A549 (cell line): ENCODE data around the gene ZNF586.

Experiments
- BHLHE40 ChIP-seq: IDR thresholded peaks from 2 replicates; pipeline ENCODE4 v1.6.1; 2012; ENCODE audit warnings: low read depth, low read length, inconsistent platforms
- CHD4 ChIP-seq: fragments of 200-600 bp; sonication (generic); IDR thresholded peaks from 2 replicates; pipeline ENCODE4 v1.6.1; 2016; ENCODE audit warnings: antibody characterized with exemption, mild to moderate bottlenecking, borderline replicate concordance
- CTCF ChIP-seq: fragments of >200 bp; sonication (Bioruptor Twin); formaldehyde crosslinking; IDR thresholded peaks from 3 replicates; pipeline ENCODE4 v1.5.1; 2016
- EP300 ChIP-seq, 2 experiments: fragments of >200 bp; sonication (Bioruptor Twin); formaldehyde crosslinking; IDR thresholded peaks; 2 replicates in 1 of 2; 3 replicates in 1 of 2; pipeline ENCODE4 v1.6.1; 2016 to 2017
- POLR2A ChIP-seq: IDR thresholded peaks from 2 replicates; pipeline ENCODE4 v1.6.1; 2012; ENCODE audit warnings: mild to moderate bottlenecking, low read length
- RAD21 ChIP-seq, 2 experiments: fragments of >200 bp in 1 of 2; sonication (Bioruptor Twin) in 1 of 2; formaldehyde crosslinking in 1 of 2; IDR thresholded peaks in 1 of 2; conservative IDR thresholded peaks in 1 of 2; 2 replicates in 1 of 2; 3 replicates in 1 of 2; pipeline ENCODE4 v1.6.1; 2012 to 2018; ENCODE audit warnings: inconsistent platforms in 1 of 2
- RCOR1 ChIP-seq: fragments of 150-350 bp; IDR thresholded peaks from 2 replicates; pipeline ENCODE4 v1.6.1; 2014; ENCODE audit warnings: antibody characterized with exemption, low read length, low read depth
- SMC3 ChIP-seq: fragments of >200 bp; sonication (Bioruptor Twin); formaldehyde crosslinking; IDR thresholded peaks from 3 replicates; pipeline ENCODE4 v1.6.1; 2018; ENCODE audit warnings: inconsistent platforms
- TP53 ChIP-seq: fragments of 250-450 bp; sonication (Bioruptor Pico); IDR thresholded peaks from 2 replicates; pipeline ENCODE4 v1.5.0; 2021; ENCODE audit warnings: mild to moderate bottlenecking, moderate library complexity
- USF2 ChIP-seq: fragments of 450-650 bp; IDR thresholded peaks from 2 replicates; pipeline ENCODE4 v1.6.1; 2014; ENCODE audit warnings: antibody characterized with exemption

DNA sequence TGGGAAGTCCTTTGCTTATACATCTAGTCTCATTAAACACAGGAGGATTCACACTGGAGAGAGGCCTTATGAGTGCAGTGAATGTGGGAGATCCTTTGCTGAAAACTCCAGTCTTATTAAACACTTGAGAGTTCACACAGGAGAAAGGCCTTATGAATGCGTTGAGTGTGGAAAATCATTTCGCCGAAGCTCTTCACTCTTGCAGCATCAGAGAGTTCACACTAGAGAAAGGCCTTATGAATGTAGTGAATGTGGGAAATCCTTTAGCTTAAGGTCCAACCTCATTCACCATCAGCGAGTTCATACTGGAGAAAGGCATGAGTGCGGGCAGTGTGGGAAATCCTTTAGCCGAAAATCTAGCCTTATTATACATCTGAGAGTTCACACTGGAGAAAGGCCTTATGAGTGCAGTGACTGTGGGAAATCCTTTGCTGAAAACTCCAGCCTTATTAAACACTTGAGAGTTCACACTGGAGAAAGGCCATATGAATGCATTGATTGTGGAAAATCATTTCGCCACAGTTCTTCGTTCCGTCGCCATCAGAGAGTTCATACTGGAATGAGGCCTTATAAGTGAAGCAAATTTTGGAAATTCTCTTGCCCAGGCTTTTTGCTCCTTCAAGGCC is 9.9 kb downstream of the ZNF586 start:
- TF ChIP-seq CTCF (no peak), POLR2A (no peak), EP300 (IDR thresholded peaks at IDR 0.05) (no peak), USF2 (no peak), TP53 (CRISPR knock-in tag) (no peak), SMC3 (no peak), RAD21 (conservative IDR thresholded peaks at IDR 0.05 in 1 of 2, IDR thresholded peaks at IDR 0.05 in 1 of 2) (no peak), RCOR1 (no peak), CHD4 (no peak), BHLHE40 (no peak)
